HG03066 (cell line): ENCODE data around the gene AWAT2.
"Not testable (repeated sequence)": the region's sequence is repeated elsewhere in the genome, so short reads cannot be mapped to it uniquely, and the experiment has no call there.

Source experiments
- ATAC-seq: cut with Tn5 transposase; IDR thresholded peaks from one replicate; pipeline ENCODE4 v1.9.1; 2021; ENCODE audit warnings: low read depth; ENCODE audit not compliant: unreplicated experiment

AWAT2 gene

DNA sequence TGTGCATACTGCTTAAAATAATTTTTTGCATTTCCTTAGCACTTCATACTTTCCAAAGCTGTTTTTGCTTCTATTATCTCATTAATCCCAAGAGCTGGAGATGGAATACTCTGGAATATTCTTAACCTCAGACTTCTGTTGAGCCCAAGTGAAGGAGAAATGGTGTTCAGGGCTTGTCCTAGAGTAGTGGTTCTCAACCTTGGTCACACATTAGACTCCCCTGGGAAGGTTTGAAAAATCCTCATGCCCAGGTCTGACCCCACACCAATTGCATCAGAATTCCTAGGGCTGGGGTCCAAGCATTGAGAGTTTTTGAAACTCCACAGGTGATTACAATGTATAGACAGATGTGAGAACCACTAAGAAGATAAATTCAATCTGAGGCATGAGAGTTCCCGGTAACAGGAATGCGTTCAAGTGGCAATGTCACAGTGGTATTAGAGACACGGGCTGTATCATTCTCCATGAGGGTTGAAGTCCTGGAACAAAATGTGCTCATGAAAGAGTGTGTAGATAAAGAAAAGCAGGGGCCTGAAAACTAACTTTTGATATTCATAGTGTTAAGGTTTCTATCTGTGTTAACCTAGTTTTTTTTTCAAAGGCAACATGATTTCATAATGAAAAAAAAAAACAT lies 47.9 kb downstream of the AWAT2 start:
- ATAC-seq = no peak

DNA sequence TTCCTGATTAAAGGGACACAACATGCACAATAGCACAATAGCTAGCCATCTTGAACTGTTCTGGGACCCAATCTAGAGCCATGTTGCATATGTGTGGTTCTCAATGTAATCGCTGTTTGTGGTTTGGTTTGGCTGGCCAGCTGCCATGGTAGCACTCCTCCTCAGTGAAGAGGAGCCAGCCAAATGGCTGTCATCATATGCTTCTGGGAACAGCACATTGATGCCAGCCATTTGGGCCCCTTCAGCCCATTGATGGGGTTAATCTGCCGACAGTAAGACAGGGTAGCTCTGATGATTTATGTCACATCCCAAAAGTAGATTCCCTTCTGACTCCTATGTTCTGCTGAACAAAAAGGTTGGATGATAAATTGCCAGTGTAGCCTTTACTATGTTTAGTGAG lies 48.5 kb downstream of the AWAT2 start:
- ATAC-seq = no peak

DNA sequence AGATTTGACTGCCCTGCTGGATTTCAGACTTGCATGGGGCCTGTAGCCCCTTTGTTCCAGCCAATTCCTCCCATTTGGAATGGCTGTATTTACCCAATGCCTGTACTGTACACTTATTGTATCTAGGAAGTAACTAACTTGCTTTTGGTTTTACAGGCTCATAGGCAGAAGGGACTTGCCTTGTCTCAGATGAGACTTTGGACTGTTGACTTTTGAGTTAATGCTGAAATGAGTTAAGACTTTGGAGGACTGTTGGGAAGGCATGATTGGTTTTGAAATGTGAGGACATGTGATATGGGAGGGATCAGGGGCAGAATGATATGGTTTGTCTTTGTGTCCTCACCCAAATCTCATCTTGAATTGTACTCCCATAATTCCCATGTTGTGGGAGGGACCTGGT lies 51.4 kb downstream of the AWAT2 start:
- ATAC-seq = not testable (repeated sequence)

DNA sequence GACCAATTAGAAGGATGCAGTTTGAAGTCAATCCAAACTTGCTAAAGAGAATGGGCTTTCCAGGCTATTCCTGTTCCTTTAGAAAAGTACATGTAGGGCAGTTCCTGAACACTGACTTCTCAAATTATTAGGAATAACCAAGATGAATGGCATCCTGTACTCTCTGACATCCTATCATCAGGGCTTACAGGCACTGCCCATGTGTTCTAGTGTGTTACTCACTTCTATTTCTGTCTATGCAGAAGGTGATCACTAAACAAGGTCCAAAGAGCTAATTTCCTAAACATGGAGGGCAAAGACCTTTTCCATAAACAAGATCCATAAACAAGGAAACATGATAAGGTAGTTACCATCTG lies 53.6 kb downstream of the AWAT2 start:
- no peak for ATAC-seq

DNA sequence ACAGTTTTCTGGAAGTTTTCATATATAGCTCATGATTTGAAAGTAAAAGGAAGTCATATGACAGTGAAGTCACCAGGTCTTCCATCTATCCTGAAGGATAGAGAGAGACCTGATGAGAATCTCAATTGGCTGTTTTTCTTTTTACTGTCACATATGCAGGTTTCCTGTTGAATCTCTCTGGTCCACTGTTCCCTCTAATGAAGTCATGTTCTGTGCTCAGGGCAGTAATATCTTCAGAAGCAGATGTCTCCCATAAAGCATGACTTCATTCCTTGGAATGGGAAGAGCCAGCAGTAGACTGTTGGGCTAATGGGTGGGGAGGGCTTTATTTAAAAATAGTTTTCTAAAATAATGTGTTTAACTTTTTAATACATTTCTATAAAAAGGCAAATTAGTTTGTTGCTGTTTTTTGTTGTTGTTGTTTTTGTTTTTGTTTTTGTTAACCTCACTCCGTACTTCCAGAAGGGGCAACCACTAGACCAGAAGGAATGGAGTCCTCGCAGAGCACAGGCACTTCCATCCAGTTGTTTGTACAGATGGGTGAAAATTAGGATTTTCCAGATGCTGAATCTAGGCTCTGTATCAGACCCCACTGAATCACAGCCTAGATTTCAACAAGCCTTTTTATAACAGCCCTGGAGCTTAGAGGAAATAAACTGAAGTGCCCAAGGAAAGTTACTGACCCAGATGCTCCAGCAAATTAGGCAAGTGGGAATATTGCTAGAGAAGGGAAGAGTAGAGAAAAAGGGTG lies 54.2 kb downstream of the AWAT2 start:
- no peak for ATAC-seq

DNA sequence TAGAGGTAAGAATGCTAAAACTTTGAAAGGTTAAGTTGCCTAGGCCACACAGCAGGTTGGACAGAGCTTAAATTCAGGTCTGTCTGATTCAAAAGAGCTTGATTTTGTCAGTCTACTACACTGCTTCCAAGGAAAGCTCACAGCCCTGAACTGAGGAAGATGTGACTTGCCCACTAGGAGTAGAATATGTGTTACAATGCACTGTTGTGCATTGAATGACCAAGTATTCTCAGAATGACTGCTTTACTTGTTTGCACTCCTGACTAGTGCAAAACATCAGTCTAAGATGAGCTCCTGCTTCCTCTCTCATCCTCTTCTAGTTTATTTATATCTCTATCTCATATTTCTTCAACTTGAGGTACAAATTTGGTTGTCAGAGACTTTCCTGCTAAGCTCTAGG lies 56.2 kb downstream of the AWAT2 start:
- ATAC-seq = no peak

DNA sequence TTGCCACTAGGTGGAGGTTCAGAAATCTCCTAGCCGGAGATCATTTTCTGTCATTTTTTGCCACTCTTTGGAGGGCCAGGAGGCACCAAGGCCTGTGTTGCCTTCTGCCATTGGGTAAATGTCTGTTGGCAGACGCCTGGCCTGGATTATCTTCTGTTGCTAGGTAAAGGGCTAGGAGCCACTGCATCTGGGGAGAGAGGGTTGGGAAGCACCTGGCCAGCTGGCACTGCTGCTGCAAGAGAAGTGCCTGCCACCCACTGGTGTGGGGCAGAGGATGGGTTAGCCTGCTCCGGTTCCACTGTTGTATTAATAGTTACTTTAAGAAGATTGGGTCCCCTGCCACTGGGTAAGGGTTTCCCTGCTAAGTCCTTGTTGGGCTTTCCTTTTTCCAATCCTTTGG lies 58.1 kb downstream of the AWAT2 start:
- no peak for ATAC-seq
